H1 (cell line): ENCODE results near the gene KIF21A. TPM values are rescaled to one million over a fixed set of nuclear protein-coding genes. Genes with fewer than 3 reads are reported as not detected.

Experiments
- CTCF ChIA-PET: fragments of 300-600 bp; sonication (Branson Sonifier 250); formaldehyde crosslinking; loops from one replicate; lab custom pipeline; 2021; ENCODE audit not compliant: partially characterized antibody; lab: Charles Lee
- POLR2A ChIA-PET: fragments of 300-600 bp; sonication (Branson Sonifier 250); formaldehyde crosslinking; loops from one replicate; lab custom pipeline; 2021; ENCODE audit warnings: inconsistent platforms; ENCODE audit not compliant: partially characterized antibody; lab: Charles Lee
- DNase-seq, 2 experiments: peaks; one replicate each; pipeline versions ENCODE4 v3.0.0 to v3.0.0-alpha.2; 2010 to 2022; ENCODE audit warnings: low spot score in 2 of 2, low read depth in 1 of 2, mixed read lengths in 1 of 2
- FAIRE-seq: peaks from 2 replicates; lab custom pipeline; 2011; peaks lifted over from hg19 to GRCh38; lab: Jason Lieb, UNC
- H2AFZ ChIP-seq: 2 replicates; pipeline ENCODE4 v1.8.1; 2012; ENCODE audit warnings: low read length, inconsistent platforms
- H2AK5ac ChIP-seq: 2 replicates; pipeline ENCODE4 v1.6.1; 2013; ENCODE audit warnings: low read depth, low read length
- H2BK120ac ChIP-seq: replicated peaks from 2 replicates; pipeline ENCODE3; 2013; ENCODE audit warnings: low read depth, low read length, inconsistent platforms
- H2BK12ac ChIP-seq: 2 replicates; pipeline ENCODE4 v1.6.1; 2013; ENCODE audit warnings: low read depth, low read length
- H2BK15ac ChIP-seq: 2 replicates; pipeline ENCODE4 v1.6.1; 2013; ENCODE audit warnings: low read length
- H2BK20ac ChIP-seq: 2 replicates; pipeline ENCODE4 v1.6.1; 2013; ENCODE audit warnings: low read length
- H2BK5ac ChIP-seq: 2 replicates; pipeline ENCODE4 v1.6.1; 2013; ENCODE audit warnings: low read depth, low read length
- H3K14ac ChIP-seq: 2 replicates; pipeline ENCODE4 v1.6.1; 2013; ENCODE audit warnings: inconsistent platforms; ENCODE audit not compliant: insufficient read length
- H3K18ac ChIP-seq: 2 replicates; pipeline ENCODE4 v1.6.1; 2013; ENCODE audit warnings: low read length; ENCODE audit errors: extremely low read depth
- H3K23ac ChIP-seq: 2 replicates; pipeline ENCODE4 v1.6.1; 2013; ENCODE audit warnings: inconsistent platforms; ENCODE audit not compliant: insufficient read length
- H3K23me2 ChIP-seq: 2 replicates; pipeline ENCODE4 v1.6.1; 2013; ENCODE audit warnings: low read depth, low read length
- H3K27ac ChIP-seq: 2 replicates; pipeline ENCODE4 v1.6.1; 2011; ENCODE audit warnings: low read depth, low read length, inconsistent platforms
- H3K27me3 ChIP-seq, 4 experiments: replicated peaks in 1 of 4; 1 replicate in 1 of 4; 2 replicates in 3 of 4; pipeline versions ENCODE4 v1.6.1 to v1.8.1; 2011 to 2013; ENCODE audit warnings: low read length in 3 of 4, mild to moderate bottlenecking in 3 of 4, inconsistent platforms in 2 of 4, mixed read lengths in 2 of 4, moderate library complexity in 1 of 4; ENCODE audit not compliant: control insufficient read depth in 3 of 4, insufficient read depth in 3 of 4; ENCODE audit errors: extremely low read depth in 1 of 4
- H3K36me3 ChIP-seq, 4 experiments: 2 replicates each; pipeline versions ENCODE4 v1.6.1 to v1.8.1; 2011 to 2013; ENCODE audit warnings: mild to moderate bottlenecking in 4 of 4, low read length in 3 of 4, moderate library complexity in 2 of 4, control low read depth in 1 of 4, inconsistent platforms in 1 of 4; ENCODE audit not compliant: insufficient read depth in 4 of 4, control insufficient read depth in 2 of 4
- H3K4ac ChIP-seq: replicated peaks from 2 replicates; pipeline ENCODE3; 2013; ENCODE audit warnings: low read length, low read depth, mixed read lengths, inconsistent platforms; ENCODE audit not compliant: insufficient read length
- H3K4me1 ChIP-seq, 4 experiments: replicated peaks in 1 of 4; 1 replicate in 1 of 4; 2 replicates in 3 of 4; pipeline versions ENCODE4 v1.6.1 to v1.8.1; 2011 to 2013; ENCODE audit warnings: low read length in 3 of 4, inconsistent platforms in 2 of 4, mixed read lengths in 1 of 4; ENCODE audit not compliant: insufficient read depth in 4 of 4, control insufficient read depth in 3 of 4
- H3K4me2 ChIP-seq, 2 experiments: 2 replicates each; pipeline versions ENCODE4 v1.6.1 to v1.8.1; 2011 to 2013; ENCODE audit warnings: low read depth in 2 of 2, low read length in 2 of 2, control low read depth in 1 of 2, inconsistent platforms in 1 of 2, mild to moderate bottlenecking in 1 of 2; ENCODE audit not compliant: insufficient read depth in 1 of 2
- H3K4me3 ChIP-seq, 4 experiments: fragments of 200-600, 300-600 bp in 1 of 4; sonication (generic), shearing (Covaris generic), sonication (Bioruptor Twin) in 1 of 4; 2 replicates each; pipeline versions ENCODE4 v1.5.1 to v1.8.1; 2011 to 2016; ENCODE audit warnings: low read length in 4 of 4, low read depth in 3 of 4, control low read depth in 2 of 4, inconsistent platforms in 2 of 4, mild to moderate bottlenecking in 2 of 4, mixed read lengths in 1 of 4, moderate library complexity in 1 of 4; ENCODE audit not compliant: insufficient read depth in 2 of 4; ENCODE audit errors: extremely low read depth in 1 of 4
- H3K56ac ChIP-seq: replicated peaks from 2 replicates; pipeline ENCODE3; 2013; ENCODE audit warnings: low read depth, mild to moderate bottlenecking, mixed read lengths, low read length, inconsistent platforms; ENCODE audit not compliant: insufficient read length
- H3K79me1 ChIP-seq: 2 replicates; pipeline ENCODE4 v1.6.1; 2013; ENCODE audit warnings: low read depth, low read length, control low read depth
- H3K79me2 ChIP-seq, 2 experiments: 2 replicates each; pipeline versions ENCODE4 v1.6.1 to v1.8.1; 2012 to 2013; ENCODE audit warnings: low read length in 2 of 2, mild to moderate bottlenecking in 2 of 2, inconsistent platforms in 1 of 2; ENCODE audit not compliant: insufficient read depth in 2 of 2, control insufficient read depth in 1 of 2
- H3K9ac ChIP-seq, 4 experiments: replicated peaks in 1 of 4; 1 replicate in 1 of 4; 2 replicates in 3 of 4; pipeline versions ENCODE4 v1.6.1 to v1.8.1; 2011 to 2013; ENCODE audit warnings: low read depth in 3 of 4, low read length in 3 of 4, control low read depth in 2 of 4, mild to moderate bottlenecking in 2 of 4, moderate library complexity in 2 of 4, inconsistent platforms in 1 of 4; ENCODE audit errors: extremely low read depth in 1 of 4
- H3K9me3 ChIP-seq, 2 experiments: 2 replicates each; pipeline versions ENCODE4 v1.6.1 to v1.8.1; 2012 to 2013; ENCODE audit warnings: mild to moderate bottlenecking in 2 of 2, moderate library complexity in 2 of 2, control low read depth in 1 of 2, inconsistent platforms in 1 of 2, low read depth in 1 of 2, low read length in 1 of 2, mixed read lengths in 1 of 2; ENCODE audit not compliant: insufficient read depth in 2 of 2
- H4K20me1 ChIP-seq, 2 experiments: replicated peaks in 1 of 2; 2 replicates each; pipeline versions ENCODE3 to v1.8.1; 2011 to 2013; ENCODE audit warnings: inconsistent platforms in 2 of 2, low read length in 2 of 2, mild to moderate bottlenecking in 1 of 2; ENCODE audit not compliant: insufficient read depth in 2 of 2, control insufficient read depth in 1 of 2
- H4K5ac ChIP-seq: 2 replicates; pipeline ENCODE4 v1.6.1; 2013; ENCODE audit warnings: low read length, low read depth, mixed read lengths, inconsistent platforms; ENCODE audit not compliant: insufficient read length
- H4K8ac ChIP-seq: 2 replicates; pipeline ENCODE4 v1.8.0; 2013; ENCODE audit warnings: mild to moderate bottlenecking, moderate library complexity, low read length, inconsistent platforms; ENCODE audit not compliant: insufficient read depth; ENCODE audit errors: extremely low read depth
- H4K91ac ChIP-seq: replicated peaks from 2 replicates; pipeline ENCODE3; 2013; ENCODE audit warnings: low read length, mixed read lengths, inconsistent platforms; ENCODE audit not compliant: insufficient read length
- FOSL1 ChIP-seq: IDR thresholded peaks from 2 replicates; pipeline ENCODE4 v1.6.1; 2011; ENCODE audit warnings: mild to moderate bottlenecking, low read depth, low read length, moderate library complexity; ENCODE audit not compliant: insufficient read depth
- KDM4A ChIP-seq: IDR thresholded peaks from one replicate; pipeline ENCODE4 v1.7.1; 2012; ENCODE audit warnings: low read depth, mild to moderate bottlenecking, moderate library complexity, low read length, inconsistent platforms; ENCODE audit not compliant: severe bottlenecking
- WGBS, 2 experiments: shearing (Covaris generic) in 1 of 2; methylation state at CpG; one replicate each; pipeline versions ENCODE4 v1.1.6 to v1.1.7; 2013 to 2015; ENCODE audit warnings: low lambda C conversion rate in 2 of 2, mixed read lengths in 2 of 2, inconsistent platforms in 1 of 2, low coverage in 1 of 2, missing lambda C conversion rate in 1 of 2; ENCODE audit not compliant: insufficient replicate concordance in 2 of 2, insufficient coverage in 1 of 2, insufficient read length in 1 of 2; ENCODE audit errors: extremely low coverage in 1 of 2, missing lambda C conversion rate in 1 of 2; 5-methylcytosine and 5-hydroxymethylcytosine counted together
- polyA plus RNA-seq, 7 experiments: library from polyadenylated mRNA; depleted of rRNA in 3 of 7; stranded (reverse) in 5 of 7; unstranded in 2 of 7; fragments of >200 nt in 5 of 7; fragments of 200-250 nt in 2 of 7; gene quantifications; 1 replicate in 5 of 7; 2 replicates in 1 of 7; 4 replicates in 1 of 7; pipeline versions ENCODE4 v1.2.1 to v1.2.3, GENCODE V29; 2011 to 2013; ENCODE audit warnings: missing spikeins in 2 of 7, mixed read lengths in 2 of 7
- total RNA-seq: library from RNA; stranded (reverse); fragmentation: NEBNext Ultra II Directional; extraction: Animal tissue kit (Norgen Biotek cat#: 25700); gene quantifications from 2 replicates; pipeline ENCODE4 v1.2.1, GENCODE V29; 2021

Gene KIF21A
- total and polyA plus RNA-seq, 2 of the 8 experiments (the other 6 are each of a cell fraction or from before 2014, with no cell fraction given): 10.0 to 26.0 TPM

- CTCF ChIA-PET: no interaction called here
- no peak overlapping the region for H3K23ac ChIP-seq
- H3K4me1 ChIP-seq: no peaks in the 10 kb centered on the region
- no peak overlapping the region for H2BK15ac ChIP-seq
- H4K8ac ChIP-seq: no peak overlapping the region
- no peak overlapping the region for H3K14ac ChIP-seq
- H3K4ac ChIP-seq: no peak overlapping the region
- no peak for FAIRE-seq
- H2AK5ac ChIP-seq: no peak overlapping the region
- H2BK12ac ChIP-seq: no peak overlapping the region
- no peak overlapping the region for H2BK20ac ChIP-seq
- H3K79me2 ChIP-seq: peaks cover 0 to 58% of the 10 kb centered on the region in 2 experiments; a peak in 2 of 4 replicates
- POLR2A ChIA-PET: no interaction called here
- no peaks in the 10 kb centered on the region for H3K27me3 ChIP-seq
- no peaks in the 10 kb centered on the region for H3K23me2 ChIP-seq
- DNase-seq: no peak
- H3K4me3 ChIP-seq: no peak overlapping the region
- no peaks in the 10 kb centered on the region for H3K9me3 ChIP-seq
- no peak overlapping the region for H3K4me2 ChIP-seq
- no peak overlapping the region for H3K9ac ChIP-seq
- H3K79me1 ChIP-seq: no peaks in the 10 kb centered on the region; the same call in 1 of the 2 replicates
- no peaks in the 10 kb centered on the region for H3K36me3 ChIP-seq
- H2AFZ ChIP-seq: no peak overlapping the region
- no peak overlapping the region for H2BK5ac ChIP-seq
- no peak overlapping the region for H2BK120ac ChIP-seq
- no peak overlapping the region for H3K56ac ChIP-seq
- 95% methylated on average over 1 of the region's 1 CpG; no CpG with 5 or more reads in 1 of the 2 experiments for WGBS, 2 experiments
- H4K5ac ChIP-seq: no peak overlapping the region
- H4K20me1 ChIP-seq: no peaks in the 10 kb centered on the region
- H3K27ac ChIP-seq: no peak overlapping the region
- no peak overlapping the region for H4K91ac ChIP-seq
- H3K18ac ChIP-seq: no peak overlapping the region
- TF ChIP-seq FOSL1 (no peak), KDM4A (no peak)
These were observed 11.1 kb downstream of the KIF21A start for GRCh38 chr12:39431797-39432196.
